Activated T-helper 1 cell treated with Interleukin-2 at 50 U/mL for 16 hours (primary cell): ENCODE measurements around the gene SIGLEC6.

ENCODE experiments used
- DNase-seq: peaks from one replicate; pipeline ENCODE4 v3.0.0-alpha.2; 2020; ENCODE audit warnings: low read depth

Gene SIGLEC6

DNA sequence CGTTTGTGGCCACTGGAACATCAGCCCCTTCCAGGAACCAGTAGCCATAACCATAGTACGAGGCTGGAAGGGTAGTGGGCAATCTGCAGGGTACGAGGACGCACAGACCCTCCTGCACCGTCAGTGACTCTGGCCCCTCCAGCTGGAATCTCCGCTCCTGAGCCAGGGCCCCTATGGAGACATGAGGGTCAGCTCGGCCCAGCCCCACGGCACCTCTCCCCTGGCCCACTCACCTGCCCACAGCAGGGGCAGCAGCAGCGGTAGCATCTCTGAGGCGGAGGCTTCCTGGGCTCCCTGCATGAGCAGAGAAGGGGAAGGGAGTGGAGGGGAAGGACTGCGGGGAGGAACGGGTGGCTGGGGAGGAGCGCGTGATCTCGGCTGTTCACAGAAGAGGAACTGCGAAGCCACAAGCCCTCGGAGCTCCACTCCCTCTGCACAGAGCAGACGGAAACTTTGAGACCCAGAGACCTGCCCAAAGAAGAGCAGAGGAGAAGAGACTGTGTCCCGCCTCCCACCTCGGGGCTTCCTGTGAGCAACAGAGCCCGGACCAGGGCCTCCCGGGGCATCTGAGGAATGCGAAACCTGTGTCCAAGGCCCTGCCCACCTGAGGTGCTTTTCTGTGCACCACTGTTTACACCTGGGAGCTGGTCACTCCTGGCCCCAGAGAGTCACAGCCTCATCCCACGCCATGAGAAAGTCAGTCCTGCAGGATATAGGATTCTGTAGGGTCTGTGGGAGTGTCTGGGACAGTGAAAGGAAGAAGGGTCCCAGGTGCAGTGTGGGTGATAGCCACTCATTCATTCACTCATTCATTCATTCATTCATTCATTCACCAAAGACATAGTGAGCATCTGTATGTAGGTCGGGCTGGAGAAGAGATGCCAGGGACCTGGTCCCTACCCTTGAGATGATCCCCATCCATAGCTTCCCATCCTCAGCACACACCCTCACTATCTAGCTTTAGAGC is at the start of gene SIGLEC6:
SIGLEC6 (minus strand) TSS at position 322 of the 967 bp plus-strand sequence; CDS start at position 300, 22 bp downstream.
- no peak for DNase-seq

- DNase-seq: no peak
Observed at GRCh38 chr19:51576850-51577249, 45.4 kb upstream of the SIGLEC6 start.

DNA sequence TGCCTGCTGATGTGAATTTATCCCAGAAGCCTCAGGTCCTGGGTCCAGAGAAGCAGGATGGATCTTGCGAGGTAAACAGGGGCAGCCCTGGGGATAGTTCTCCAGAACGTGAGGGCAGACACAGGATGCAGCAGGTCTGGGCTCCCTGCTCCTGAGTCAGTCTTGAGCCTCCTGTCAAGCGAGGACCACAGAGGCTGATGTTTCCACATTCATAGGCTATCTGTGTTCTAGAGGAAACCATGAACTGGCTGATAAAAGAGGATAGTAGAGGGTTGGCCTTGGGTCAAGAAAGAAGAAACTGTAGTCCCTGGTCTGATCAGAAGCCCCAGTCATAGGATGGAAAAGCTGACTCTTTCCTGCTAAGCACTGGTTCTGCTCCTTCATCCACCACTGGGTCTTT is 41.9 kb upstream of the SIGLEC6 start:
- no peak for DNase-seq

GRCh38 chr19:51572908-51573307 is 41.4 kb upstream of the SIGLEC6 start:
- DNase-seq: no peak

- no peak for DNase-seq
Observed at GRCh38 chr19:51572410-51572809, 40.9 kb upstream of the SIGLEC6 start.

GRCh38 chr19:51571599-51571998 is 40.1 kb upstream of the SIGLEC6 start:
- DNase-seq: no peak

GRCh38 chr19:51570962-51571575 is 39.6 kb upstream of the SIGLEC6 start, which contains the start of gene ZNF175:
ZNF175 (plus strand) TSS chr19:51571283; CDS start chr19:51573330, 2,047 bp downstream.
- DNase-seq: peak; percentile 73

DNA sequence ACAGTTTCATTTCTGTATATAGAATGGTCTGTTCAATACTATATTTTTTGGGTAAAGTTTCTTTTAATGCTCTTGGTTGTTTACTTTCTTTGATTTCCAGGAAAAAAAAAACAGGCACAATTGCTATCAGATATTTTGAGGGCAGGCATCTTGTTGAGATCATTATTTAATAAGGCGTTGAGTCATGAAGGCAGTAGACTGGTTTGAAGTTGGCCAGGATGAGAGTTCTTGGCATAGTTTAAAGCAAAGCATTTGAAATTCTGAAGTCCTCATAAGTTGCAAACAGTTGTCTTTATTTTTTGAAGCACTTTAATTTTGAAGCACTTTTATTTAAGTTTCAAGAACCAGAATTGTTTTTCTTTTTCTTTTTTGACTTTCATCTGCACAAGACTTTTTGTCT is 37.0 kb upstream of the SIGLEC6 start:
- DNase-seq: no peak

DNA sequence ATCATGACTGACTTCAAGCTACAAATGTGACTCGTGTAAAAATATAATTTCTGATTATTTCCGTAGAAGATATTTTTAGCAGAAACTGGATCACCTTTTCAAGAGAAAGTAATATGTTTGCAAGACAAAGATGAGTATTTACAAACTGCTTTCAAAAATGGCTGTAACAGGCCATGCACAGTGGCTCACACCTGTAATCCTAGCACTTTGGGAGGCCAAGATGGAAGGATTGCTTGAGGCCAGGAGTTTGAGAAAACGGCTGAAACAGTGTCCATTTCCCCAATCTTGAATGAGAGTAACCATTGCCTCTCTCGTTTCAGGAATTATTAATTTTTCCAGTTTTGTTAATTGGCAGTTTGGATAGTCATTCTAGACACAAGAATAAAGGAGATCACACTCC is 36.1 kb upstream of the SIGLEC6 start:
- no peak for DNase-seq

DNA sequence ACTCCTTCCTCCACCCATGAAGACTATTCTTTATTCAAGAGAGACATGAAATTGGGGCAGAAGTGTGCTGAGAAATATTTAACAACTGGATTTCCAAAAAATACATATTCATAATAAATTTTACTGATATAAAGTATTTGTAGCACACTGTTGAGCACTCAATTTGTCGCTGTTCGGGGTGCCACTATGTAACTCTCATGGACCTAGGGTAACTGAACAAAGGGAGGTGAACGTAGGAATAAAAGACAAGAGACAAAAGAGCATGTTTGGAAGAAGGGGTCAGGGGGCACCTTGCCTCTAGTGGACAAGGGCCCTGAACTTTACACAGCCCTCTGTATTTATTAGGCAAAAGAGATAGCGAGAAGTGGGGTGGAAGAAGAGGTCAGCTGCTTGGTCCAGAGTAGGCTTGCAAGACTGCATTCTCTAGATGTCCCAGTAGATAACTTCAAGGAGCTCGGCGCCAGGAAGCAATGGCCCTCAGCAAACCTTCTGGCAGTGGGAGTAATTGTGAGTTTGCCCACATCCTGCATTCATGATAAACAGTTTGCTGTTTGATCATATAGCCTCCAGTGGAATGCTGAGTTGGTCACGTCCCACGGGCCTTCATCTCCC is 35.1 kb upstream of the SIGLEC6 start:
- no peak for DNase-seq

DNA sequence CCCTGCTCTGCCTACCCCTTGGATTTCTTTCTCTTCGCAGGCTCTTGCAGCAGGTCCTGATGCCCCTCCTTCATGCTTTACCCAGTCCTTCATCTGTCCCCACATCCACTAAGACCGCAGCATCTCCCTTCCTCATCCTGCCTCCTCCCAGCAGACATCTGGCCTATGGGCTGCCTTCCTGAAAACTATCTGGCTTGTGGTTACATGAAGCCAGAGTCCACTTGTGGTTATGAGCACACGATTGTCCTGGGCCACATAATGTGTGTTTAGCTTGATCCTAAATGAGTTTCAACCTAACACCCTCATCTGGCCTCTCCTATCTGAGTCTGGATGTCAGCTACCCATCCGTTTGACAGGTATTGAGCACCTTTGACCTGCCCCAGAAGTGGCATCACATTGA is 34.1 kb upstream of the SIGLEC6 start:
- DNase-seq: no peak

- DNase-seq: no peak
Observed at GRCh38 chr19:51564791-51565190, 33.3 kb upstream of the SIGLEC6 start.

- DNase-seq: no peak
Observed at GRCh38 chr19:51560339-51560738, 28.9 kb upstream of the SIGLEC6 start.

DNA sequence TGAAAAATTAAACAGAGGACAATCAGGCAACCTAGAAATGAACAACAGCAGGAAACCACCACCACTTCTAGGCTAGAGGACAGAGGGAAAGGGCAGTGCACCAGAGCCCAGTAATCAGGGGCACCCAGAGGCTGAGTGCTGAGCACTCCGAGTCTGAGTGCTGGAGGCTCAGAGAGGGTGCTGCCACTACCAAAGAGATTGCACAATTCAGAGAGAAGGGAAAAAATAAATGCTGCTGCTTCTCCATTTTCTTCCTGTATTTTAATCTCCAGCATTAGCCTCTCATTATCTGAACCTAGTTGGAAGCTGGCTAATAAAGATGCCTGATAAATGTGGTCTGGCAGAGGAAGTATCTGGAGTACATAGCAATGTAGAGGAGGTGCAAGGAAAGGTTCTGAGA is 27.8 kb upstream of the SIGLEC6 start:
- DNase-seq: no peak

GRCh38 chr19:51552996-51553725 is 21.7 kb upstream of the SIGLEC6 start:
- DNase-seq: no peak

DNA sequence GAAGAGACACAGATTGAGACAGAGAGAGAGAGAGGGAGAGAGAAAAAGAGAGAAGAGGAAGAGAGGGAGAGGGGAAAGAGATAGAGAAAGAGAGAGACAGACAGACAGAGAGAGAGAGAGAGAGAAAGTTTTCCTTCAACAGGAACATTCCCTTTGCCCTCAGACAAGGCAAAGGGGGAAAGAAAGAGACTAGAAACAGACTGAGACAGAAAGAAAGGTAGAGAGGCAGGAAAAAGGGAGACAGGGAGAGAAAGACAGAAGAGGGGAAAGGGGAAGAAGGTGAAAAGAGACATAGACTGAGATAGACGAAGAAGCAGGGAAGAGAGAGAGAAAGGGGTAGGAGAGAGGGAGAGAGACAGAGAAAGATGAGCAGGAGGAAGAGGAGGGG is 21.1 kb upstream of the SIGLEC6 start:
- no peak for DNase-seq

DNA sequence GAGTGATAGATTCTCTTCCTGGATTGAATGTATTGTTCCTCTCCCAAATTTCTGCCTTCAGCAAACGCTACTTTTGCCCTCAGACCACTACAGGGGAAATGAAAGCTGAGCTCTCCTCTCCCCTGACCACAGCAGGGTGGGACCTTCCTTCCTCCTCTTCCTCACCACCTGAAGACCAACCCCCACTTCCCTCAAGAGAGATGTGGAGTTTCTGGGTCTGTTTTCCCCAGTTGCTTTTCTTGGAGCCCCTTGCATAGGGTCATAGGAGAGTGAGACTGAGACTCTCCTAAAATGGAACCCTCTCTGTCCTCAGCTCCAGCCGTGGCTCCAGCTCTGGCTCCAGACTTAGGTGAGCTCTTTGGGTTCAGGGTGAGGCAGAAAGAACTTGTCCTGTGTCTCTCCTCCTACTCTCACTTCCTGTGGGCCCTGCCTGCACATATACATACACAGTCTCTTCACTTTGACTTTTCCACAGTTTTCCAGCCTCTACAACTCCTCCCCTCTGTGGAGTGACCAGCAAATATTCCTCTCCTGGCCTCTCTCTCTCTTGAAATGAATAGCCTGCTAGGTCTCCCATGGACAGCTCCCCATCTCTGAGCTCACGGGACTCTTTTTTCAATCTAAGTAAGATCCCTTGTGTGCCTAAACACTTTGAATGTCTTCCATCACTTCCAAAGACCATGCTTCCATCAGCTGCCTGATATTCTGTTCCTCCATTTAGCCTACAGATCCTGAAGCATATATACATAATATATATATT is 20.4 kb upstream of the SIGLEC6 start:
- no peak for DNase-seq

DNA sequence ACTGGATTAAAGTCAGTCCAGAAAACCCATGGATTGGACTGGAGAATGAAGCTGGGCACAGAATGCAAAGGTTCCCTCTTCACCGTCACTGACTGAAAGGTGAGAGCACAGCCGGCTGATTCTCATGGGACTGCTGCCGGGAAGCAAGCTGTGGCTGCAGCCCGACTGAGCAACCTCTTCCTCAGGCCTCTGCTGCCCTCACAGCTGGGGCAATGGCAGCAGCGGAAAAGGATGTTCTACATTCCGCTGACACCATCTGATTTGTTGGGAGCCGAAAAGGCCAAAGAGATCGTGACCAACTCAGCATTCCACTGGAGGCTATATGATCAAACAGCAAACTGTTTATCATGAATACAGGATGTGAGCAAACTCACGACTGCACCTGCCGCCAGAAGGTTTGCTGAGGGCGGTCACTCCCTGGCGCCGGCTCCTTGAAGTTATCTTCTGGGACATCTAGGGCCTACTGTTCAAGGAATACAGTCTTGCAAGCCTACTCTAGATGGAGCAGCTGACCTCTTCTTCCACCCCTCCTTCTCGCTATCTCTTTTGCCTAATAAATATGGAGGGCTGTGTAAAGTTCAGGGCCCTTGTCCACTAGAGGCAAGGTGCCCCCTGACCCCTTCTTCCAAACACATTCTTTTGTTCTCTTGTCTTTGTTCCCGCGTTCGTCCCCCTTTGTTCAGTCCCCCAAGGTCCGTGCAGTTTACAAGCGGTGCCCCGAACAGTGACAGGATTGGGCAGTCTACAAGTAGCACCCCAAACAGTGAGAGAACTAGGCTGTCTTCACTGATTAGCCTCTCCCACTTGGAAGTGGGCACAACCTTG is 19.6 kb upstream of the SIGLEC6 start:
- no peak for DNase-seq

DNA sequence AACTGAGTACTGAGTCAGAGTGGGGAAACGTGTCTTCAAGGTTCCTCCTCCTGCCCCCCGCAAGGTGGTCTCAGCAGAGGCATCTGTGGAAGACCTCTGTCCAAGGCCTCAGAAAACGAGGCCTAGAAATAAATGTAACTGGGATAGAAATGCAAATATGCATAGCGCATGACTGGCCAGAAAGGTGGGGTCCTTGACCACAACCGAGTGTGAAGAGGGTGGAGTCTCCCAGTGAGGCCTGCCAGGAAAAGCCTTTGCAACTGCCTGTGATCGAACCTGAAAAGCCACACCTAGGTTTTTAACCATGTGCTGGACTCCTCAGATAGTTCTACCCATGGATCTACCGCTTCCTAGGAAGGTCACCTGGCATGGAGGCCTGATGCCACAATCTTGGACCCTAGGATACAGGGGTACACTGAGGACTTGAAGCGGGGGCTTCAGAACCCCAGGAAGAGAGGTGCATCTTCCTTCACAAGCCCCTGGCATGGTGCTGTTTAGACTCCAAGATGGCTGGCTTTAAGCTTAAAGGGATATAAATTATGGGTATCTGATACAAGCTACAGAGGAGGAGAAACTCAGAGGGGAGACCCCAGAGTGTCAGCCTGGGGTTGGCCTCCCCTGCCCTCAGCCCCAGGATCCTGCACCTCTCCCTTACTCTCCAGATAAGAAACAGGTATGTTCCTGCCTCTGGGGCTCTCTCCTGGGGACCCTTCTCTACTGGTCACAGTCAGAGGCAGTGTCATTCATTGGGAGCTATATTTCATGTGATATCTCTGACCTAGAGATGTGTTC is 18.3 kb upstream of the SIGLEC6 start:
- no peak for DNase-seq

GRCh38 chr19:51548891-51549305 is 17.4 kb upstream of the SIGLEC6 start:
- no peak for DNase-seq
